ENCODE measurements around the gene PCYT1A.
A peak's percentile ranks its signal among the peaks of the same experiment; 100 is the strongest.
"Not testable (repeated sequence)": the region's sequence is repeated elsewhere in the genome, so short reads cannot be mapped to it uniquely, and the experiment has no call there.

PCYT1A gene

DNA sequence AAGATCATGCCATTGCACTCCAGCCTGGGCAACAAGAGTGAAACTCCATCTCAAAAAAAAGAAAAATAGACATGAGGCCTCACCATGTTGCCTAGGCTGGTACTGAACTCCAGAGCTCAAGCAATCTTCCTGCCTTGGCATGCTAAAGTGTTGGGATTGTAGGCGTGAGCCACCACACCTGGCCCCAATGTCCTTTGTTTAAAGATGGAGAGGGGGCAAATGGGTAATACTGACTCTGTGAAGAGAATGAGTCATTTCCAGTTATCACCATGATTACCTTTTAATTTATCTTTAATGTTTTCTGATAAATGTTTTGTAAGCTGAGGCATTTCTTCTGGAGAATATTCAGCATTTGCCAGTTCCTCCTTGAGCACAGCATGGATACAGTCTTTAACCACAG, 28.3 kb upstream of the PCYT1A start:
- TF ChIP-seq CTCF (IDR thresholded peaks at IDR 0.05; ENCODE audit: control insufficient read depth, extremely low read depth, insufficient read depth) = no peak
- DNase-seq (ENCODE audit: low read depth) = no peak
- H3K4me3 ChIP-seq (ENCODE audit: low read depth, low read length) = no peak overlapping the region

DNA sequence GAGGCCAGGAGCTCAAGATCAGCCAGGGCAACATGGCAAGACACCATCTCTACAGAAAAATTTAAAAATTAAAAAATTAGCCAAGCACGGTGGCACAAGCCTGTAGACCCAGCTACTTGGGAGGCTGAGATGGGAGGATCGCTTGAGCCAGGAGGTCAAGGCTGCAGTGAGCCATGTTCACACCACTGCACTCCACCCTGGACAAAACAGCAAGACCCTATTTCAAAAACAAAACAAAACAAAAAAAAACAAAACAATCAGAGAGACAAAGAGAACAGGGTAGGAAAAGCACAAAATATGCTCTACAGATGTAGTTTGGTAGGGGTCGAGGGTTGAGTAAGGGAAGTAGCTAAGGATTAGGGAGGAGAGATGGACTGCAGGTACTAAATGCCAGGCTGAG, 27.1 kb upstream of the PCYT1A start:
- no peak overlapping the region for H3K4me3 ChIP-seq (ENCODE audit: low read depth, low read length)
- TF ChIP-seq CTCF (IDR thresholded peaks at IDR 0.05; ENCODE audit: control insufficient read depth, extremely low read depth, insufficient read depth) = no peak
- DNase-seq (ENCODE audit: low read depth) = no peak

DNA sequence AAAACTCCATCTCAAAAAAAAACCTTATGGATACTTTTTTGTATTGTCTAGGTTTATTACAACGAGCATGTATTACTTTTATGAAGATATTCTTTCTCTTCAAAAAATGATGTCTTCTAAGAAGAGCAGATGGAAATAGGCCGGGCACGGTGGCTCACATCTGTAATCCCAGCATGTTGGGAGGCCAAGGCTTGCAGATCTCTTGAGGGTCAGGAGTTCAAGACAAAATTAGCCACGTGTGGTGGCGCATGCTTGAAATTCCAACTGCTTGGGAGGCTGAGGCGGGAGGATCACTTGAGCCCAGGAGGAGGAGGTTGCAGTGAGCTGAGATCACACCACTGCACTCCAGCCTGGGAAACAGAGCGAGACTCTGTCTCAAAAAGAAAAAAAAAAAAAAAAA, 26.6 kb upstream of the PCYT1A start:
- DNase-seq (ENCODE audit: low read depth); H3K4me3 ChIP-seq (ENCODE audit: low read depth, low read length): not testable (repeated sequence)

DNA sequence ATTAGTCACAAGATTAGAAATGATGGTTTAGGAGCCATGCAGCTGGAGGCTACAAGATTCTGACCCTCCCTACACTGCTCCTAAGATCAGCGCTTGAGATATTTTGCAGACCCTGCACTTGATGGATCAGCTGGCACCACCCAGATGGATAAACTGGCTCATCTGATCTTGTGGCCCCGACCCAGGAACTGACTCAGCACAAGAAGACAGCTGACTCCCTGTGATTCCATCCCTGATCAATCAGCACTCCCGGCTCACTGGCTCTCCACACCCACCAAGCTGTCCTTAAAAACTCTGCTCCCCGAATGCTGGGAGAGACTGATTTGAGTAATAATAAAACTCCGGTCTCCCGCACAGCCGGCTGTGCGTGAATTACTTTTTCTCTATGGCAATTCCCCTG, 15.4 kb upstream of the PCYT1A start:
- DNase-seq (ENCODE audit: low read depth); H3K4me3 ChIP-seq (ENCODE audit: low read depth, low read length): not testable (repeated sequence)

- DNase-seq (ENCODE audit: low read depth); H3K4me3 ChIP-seq (ENCODE audit: low read depth, low read length): not testable (repeated sequence)
These were observed 15.0 kb upstream of the PCYT1A start for GRCh38 chr3:196302551-196302950.

GRCh38 chr3:196298521-196298920, 11.0 kb upstream of the PCYT1A start:
- H3K4me3 ChIP-seq (ENCODE audit: low read depth, low read length) = no peak overlapping the region
- TF ChIP-seq CTCF (IDR thresholded peaks at IDR 0.05; ENCODE audit: control insufficient read depth, extremely low read depth, insufficient read depth) = no peak
- DNase-seq (ENCODE audit: low read depth) = no peak

DNA sequence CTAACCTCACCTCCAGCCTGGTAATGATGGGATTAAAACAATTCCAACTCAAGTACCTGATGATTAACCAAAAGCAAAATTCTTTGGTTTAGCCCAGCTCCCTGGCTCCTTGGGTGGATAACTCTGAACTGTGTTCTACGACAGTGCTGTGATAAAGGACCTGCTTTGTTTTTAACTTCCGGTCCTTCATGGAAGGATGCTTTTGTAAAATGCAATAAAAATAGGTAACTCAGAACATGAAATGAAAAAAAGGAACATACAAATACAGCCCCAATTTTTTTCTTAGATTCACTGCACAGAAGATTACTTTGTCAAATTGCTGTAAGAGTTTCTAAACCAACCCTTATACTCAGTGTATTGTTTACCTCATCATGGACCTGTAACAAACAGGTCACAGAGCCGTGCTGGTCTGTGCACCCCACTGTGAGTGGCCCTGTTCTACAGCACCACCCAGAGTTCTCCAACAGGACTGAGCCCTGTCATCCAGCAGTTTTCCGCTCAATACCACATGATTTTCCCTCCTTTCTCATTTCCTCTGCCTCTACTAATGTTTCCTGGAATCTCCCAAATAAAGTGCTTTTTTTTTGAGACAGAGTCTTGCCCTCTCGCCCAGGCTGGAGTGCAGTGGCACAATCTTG, 4.9 kb upstream of the PCYT1A start:
- no peak overlapping the region for H3K4me3 ChIP-seq (ENCODE audit: low read depth, low read length)
- no peak for DNase-seq (ENCODE audit: low read depth)
- TF ChIP-seq CTCF (IDR thresholded peaks at IDR 0.05; ENCODE audit: control insufficient read depth, extremely low read depth, insufficient read depth) = no peak

GRCh38 chr3:196288141-196288460, 575 bp upstream of the PCYT1A start:
- no peak for TF ChIP-seq CTCF (IDR thresholded peaks at IDR 0.05; ENCODE audit: control insufficient read depth, extremely low read depth, insufficient read depth)
- DNase-seq (ENCODE audit: low read depth) = peak; percentile 14
- peak overlapping the region; percentile 91 for H3K4me3 ChIP-seq (ENCODE audit: low read depth, low read length)

GRCh38 chr3:196287090-196287439, 461 bp downstream of the PCYT1A start:
- no peak for DNase-seq (ENCODE audit: low read depth)
- H3K4me3 ChIP-seq (ENCODE audit: low read depth, low read length) = peak overlapping the region; percentile 91
- peak; percentile 9; the same call in 1 of the 2 replicates for TF ChIP-seq CTCF (IDR thresholded peaks at IDR 0.05; ENCODE audit: control insufficient read depth, extremely low read depth, insufficient read depth)
